NCI-H2196 (cell line): ENCODE measurements around the gene KCNG2.

Experiments used
- DNase-seq: peaks from one replicate; lab custom pipeline; 2025; ENCODE audit not compliant: unreplicated experiment; lab: John Stamatoyannopoulos, UW

The KCNG2 gene

GRCh38 chr18:79784965-79785770, 12.6 kb upstream of the KCNG2 start:
- DNase-seq: no peak

DNA sequence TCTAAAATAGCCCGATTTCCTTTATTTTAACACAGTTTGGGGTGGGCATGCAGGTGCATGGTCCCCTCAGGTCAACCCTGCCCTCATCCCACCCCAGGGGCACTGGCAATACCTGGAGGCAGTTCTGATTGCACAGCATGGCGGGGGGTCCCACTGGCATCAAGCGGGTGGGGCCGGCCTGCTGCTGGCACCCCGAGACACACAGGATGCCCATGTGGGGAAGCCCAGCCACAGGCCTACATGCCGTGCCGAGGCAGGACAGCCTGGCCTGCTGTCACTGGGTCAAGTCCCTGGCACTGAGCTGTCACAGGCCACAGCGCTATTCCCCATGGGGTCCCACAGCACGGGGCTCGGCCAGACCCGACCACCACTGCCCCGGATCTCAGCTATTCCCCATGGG, 11.9 kb upstream of the KCNG2 start:
- no peak for DNase-seq

GRCh38 chr18:79786304-79786703, 11.4 kb upstream of the KCNG2 start:
- no peak for DNase-seq

GRCh38 chr18:79786786-79787526, 10.8 kb upstream of the KCNG2 start:
- DNase-seq: no peak

DNA sequence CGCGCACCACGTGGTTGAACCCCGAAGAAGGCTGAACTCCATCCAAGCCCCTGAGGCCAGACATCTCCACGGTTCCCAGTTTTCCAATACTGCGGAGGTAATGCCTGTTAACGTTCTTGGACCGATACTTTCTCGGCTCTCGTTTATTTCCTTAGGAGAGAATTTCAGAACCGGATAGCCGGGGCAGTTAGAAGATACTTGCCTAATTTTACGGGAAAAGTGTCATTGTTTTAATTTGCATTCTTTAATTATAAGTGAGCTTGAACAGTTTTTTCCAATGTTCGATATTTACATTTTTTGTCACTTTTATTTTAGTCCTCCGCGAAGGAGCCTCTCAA, 10.2 kb upstream of the KCNG2 start:
- no peak for DNase-seq

GRCh38 chr18:79787865-79788733, 9.6 kb upstream of the KCNG2 start:
- DNase-seq: no peak

GRCh38 chr18:79788734-79789085, 9.0 kb upstream of the KCNG2 start:
- DNase-seq: no peak

DNA sequence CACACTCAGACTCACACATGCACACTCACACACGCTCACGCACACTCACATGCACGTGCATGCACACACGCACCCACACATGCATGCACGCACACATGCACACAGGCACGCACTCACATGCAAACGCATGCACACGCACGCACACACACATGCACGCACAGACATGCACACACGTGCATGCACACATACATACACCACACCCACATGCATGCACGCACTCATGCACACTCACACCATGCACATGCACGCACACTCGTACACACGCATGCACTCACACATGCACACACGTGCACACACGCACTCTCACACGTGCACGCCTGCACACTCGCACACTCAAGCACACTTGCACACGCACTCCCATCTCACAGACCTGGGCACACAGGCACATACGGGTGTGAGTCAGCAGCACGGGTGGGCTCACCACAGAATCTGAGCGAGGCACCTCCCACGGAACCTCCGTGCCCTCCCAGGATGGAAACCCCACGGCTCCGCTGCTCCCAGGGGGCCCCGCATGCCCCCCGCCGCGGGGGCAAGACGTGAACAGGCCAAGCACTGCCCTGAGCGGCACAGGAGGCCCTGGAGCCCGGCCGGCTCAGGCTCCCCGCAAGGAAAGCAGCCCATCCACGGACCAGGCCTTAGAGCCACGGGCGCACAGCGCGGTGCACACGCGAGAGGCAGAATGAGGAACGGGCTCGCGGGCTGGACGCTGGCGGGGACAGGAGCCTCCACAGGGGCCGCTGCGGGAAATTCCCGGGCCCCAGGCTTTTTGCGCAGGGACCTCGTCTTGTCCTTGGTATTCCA, 8.4 kb upstream of the KCNG2 start:
- no peak for DNase-seq

- no peak for DNase-seq
These were observed 7.5 kb upstream of the KCNG2 start for GRCh38 chr18:79789901-79790890.

- DNase-seq: no peak
These were observed 6.5 kb upstream of the KCNG2 start for GRCh38 chr18:79790996-79791972.

DNA sequence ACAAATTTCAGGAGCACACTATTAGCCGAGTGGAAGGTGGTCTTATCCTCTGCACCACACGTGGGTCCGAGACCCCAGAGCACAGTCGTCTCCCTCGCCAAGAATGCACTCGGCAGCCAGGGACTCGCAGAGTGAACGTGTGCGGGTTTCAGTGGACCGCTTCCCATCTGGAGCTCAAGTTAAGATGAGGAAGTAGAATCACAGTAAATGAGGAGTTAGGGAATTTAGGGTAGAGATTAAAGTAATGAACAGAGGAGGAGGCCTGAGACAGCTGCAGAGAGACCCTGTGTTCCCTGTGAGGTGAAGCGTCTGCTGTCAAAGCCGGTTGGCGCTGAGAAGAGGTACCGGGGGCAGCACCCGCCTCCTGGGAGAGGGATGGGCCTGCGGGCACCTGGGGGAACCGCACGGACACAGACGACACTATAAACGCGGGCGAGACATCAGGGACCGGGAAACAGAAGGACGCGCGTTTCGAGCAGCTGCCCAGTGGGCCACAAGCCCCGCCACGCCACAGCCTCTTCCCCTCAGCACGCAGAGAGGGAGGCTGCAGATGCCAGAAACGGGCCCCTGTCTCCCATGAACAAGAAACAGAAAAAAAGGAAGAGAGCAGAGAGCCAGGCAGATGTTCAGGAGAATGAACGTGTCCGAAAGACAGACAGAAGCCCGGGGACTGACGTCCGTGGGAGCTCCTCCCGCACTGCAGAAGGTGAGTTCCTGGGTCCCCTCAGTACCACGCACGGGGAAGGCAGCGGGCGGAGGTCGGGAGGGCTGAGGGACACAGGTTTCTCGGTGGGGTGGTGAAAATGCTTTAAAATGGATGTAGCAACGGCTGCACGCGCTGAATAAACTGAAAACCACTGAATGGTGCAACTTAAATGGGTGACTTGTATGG, 5.4 kb upstream of the KCNG2 start:
- no peak for DNase-seq

- DNase-seq: no peak
These were observed 4.8 kb upstream of the KCNG2 start for GRCh38 chr18:79792988-79793355.

- DNase-seq: no peak
These were observed 2.9 kb upstream of the KCNG2 start for GRCh38 chr18:79794846-79795245.

GRCh38 chr18:79795446-79795845, 2.3 kb upstream of the KCNG2 start:
- no peak for DNase-seq

GRCh38 chr18:79796016-79796415, 1.7 kb upstream of the KCNG2 start:
- DNase-seq: no peak

DNA sequence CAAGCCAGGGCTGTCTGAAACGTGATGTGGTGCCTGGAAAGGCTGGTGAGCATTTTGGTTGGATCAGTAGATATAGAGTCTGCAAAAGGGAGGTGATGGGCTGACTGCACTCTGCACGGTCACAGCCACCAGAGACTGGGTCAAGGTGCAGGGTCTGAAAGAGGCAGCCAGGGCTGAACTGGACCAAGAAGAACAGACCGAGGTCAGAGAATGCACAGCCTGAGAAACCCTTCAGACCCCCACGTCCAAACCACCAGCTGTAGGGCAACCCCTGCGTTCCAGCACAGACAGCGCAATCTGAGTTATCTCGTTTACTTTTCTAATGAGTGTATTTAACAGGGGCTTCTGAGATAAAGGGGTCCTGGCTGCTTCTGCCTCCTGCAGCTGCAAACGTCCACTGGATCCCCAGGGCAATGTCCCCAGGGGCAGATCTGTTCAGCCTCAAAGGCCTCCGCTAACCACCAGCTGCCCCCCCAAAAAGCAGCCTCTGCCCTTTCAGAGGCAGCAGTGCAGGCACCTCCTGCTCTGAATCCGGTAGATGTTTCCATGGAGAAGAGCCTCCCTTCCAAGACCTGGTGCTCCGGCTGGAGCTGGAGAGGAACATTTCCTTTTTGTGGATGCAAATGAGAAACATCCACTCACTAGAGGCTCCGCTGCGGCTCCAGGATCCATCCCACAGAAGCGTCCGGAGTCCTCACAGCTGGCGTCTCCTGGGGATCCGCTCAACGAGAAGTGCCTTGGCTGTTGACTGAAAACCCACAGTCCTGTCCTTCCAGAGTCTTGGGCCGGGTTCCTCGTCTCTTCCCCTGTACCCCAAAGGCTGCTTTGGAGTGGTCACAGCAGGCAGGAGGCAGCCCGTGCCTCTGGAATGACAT, 970 bp upstream of the KCNG2 start:
- DNase-seq: no peak
